NCI-H748 treated with DMSO at 0.1 percent for 48 hours (cell line): ENCODE measurements around the gene IFNW1.
"Not testable (repeated sequence)": the region's sequence is repeated elsewhere in the genome, so short reads cannot be mapped to it uniquely, and the experiment has no call there.

ENCODE experiments used
- DNase-seq: peaks from one replicate; lab custom pipeline; 2025; lab: John Stamatoyannopoulos, UW

The IFNW1 gene

GRCh38 chr9:21141427-21141882 lies at the start of gene IFNW1:
Gene IFNW1 (minus strand): TSS chr9:21141832. CDS start chr9:21141570, 262 bp downstream.
- DNase-seq, result no peak

GRCh38 chr9:21187487-21187886 lies 45.9 kb upstream of the IFNW1 start, which contains the start of gene IFNA4:
Gene IFNA4 (minus strand): TSS chr9:21187587. CDS start chr9:21187531, 56 bp downstream.
- DNase-seq, result not testable (repeated sequence)

GRCh38 chr9:21182810-21183736 lies 41.4 kb upstream of the IFNW1 start:
- not testable (repeated sequence) for DNase-seq

GRCh38 chr9:21174671-21175070 lies 33.0 kb upstream of the IFNW1 start:
- no peak for DNase-seq

- DNase-seq, result no peak
Observed at GRCh38 chr9:21172156-21172555, 30.5 kb upstream of the IFNW1 start.

- DNase-seq, result no peak
Observed at GRCh38 chr9:21171351-21171750, 29.7 kb upstream of the IFNW1 start.

- DNase-seq, result not testable (repeated sequence)
Observed at GRCh38 chr9:21166560-21166959, 24.9 kb upstream of the IFNW1 start, which contains the start of gene IFNA21. Gene IFNA21 (minus strand): TSS chr9:21166660. CDS start chr9:21166612, 48 bp downstream.

- no peak for DNase-seq
Observed at GRCh38 chr9:21165516-21165915, 23.9 kb upstream of the IFNW1 start.

- DNase-seq, result no peak
Observed at GRCh38 chr9:21160178-21160577, 18.5 kb upstream of the IFNW1 start.

GRCh38 chr9:21155501-21155900 lies 13.9 kb upstream of the IFNW1 start:
- DNase-seq, result no peak

- DNase-seq, result no peak
Observed at GRCh38 chr9:21154018-21154608, 12.5 kb upstream of the IFNW1 start.

- DNase-seq, result no peak
Observed at GRCh38 chr9:21153336-21154017, 11.8 kb upstream of the IFNW1 start.

GRCh38 chr9:21144603-21145002 lies 3.0 kb upstream of the IFNW1 start:
- DNase-seq, result no peak

- DNase-seq, result no peak
Observed at GRCh38 chr9:21137020-21137419, 4.6 kb downstream of the IFNW1 start.

- no peak for DNase-seq
Observed at GRCh38 chr9:21135736-21136135, 5.9 kb downstream of the IFNW1 start.

GRCh38 chr9:21128186-21128585 lies 13.4 kb downstream of the IFNW1 start:
- not testable (repeated sequence) for DNase-seq

GRCh38 chr9:21121595-21122251 lies 19.9 kb downstream of the IFNW1 start:
- DNase-seq, result no peak

- DNase-seq, result no peak
Observed at GRCh38 chr9:21121079-21121478, 20.6 kb downstream of the IFNW1 start.

GRCh38 chr9:21119093-21119770 lies 22.4 kb downstream of the IFNW1 start:
- DNase-seq, result no peak

GRCh38 chr9:21114311-21114710 lies 27.3 kb downstream of the IFNW1 start:
- no peak for DNase-seq
